ENCODE measurements around the gene SLC25A34. TPM values are rescaled to one million over a fixed set of nuclear protein-coding genes. Genes with fewer than 3 reads are reported as not detected.

The SLC25A34 gene
- total RNA-seq, 2 experiments from 2014 or later: 1.4 to 2.2 TPM

- BruUV-seq (replicated peaks): no TSS peak
Observed at GRCh38 chr1:15727866-15728534, 8.1 kb upstream of the SLC25A34 start.

GRCh38 chr1:15728937-15729657 is 7.0 kb upstream of the SLC25A34 start:
- Histone ChIP-seq H3K27ac (ENCODE audit: low read depth, low read length, poor library complexity, severe bottlenecking) (no peak overlapping the region), H2AFZ (ENCODE audit: low read length) (no peak overlapping the region), H3K79me2 (ENCODE audit: insufficient read depth, low read depth, low read length) (no peaks in the 10 kb centered on the region), H3K36me3 (ENCODE audit: insufficient read depth, low read length) (peaks cover 17% of the 10 kb centered on the region; the same call in 1 of the 2 replicates), H3K9me3 (ENCODE audit: low read length) (no peaks in the 10 kb centered on the region), H4K20me1 (ENCODE audit: insufficient read depth, low read length) (no peaks in the 10 kb centered on the region), H3K4me2 (ENCODE audit: low read length) (no peak overlapping the region), H3K4me3 (ENCODE audit: low read depth, low read length, poor library complexity, severe bottlenecking) (no peak overlapping the region), H3K9me2 (ENCODE audit: insufficient read depth, low read length) (no peaks in the 10 kb centered on the region), H3K4me1 (ENCODE audit: insufficient read depth, low read length, poor library complexity, severe bottlenecking) (no peaks in the 10 kb centered on the region)
- TF ChIP-seq EZH2phosphoT487 (IDR thresholded peaks at IDR 0.05; ENCODE audit: borderline replicate concordance, low read depth, low read length): no peak
- no TSS peak for BruUV-seq (replicated peaks)
- intact Hi-C loops (cut with micrococcal nuclease; ENCODE audit: unreplicated experiment): no loop called here
- CTCF ChIA-PET (ENCODE audit: unreplicated experiment): no interaction called here
- no peak for DNase-seq (ENCODE audit: low spot score)
- POLR2A ChIA-PET: no interaction called here

More at GRCh38 chr1:15727866-15728534, 8.1 kb upstream of the SLC25A34 start:
- Histone ChIP-seq H3K9me2 (ENCODE audit: insufficient read depth, low read length) (no peaks in the 10 kb centered on the region), H4K20me1 (ENCODE audit: insufficient read depth, low read length) (no peaks in the 10 kb centered on the region), H3K79me2 (ENCODE audit: insufficient read depth, low read depth, low read length) (no peaks in the 10 kb centered on the region), H3K4me1 (ENCODE audit: insufficient read depth, low read length, poor library complexity, severe bottlenecking) (no peaks in the 10 kb centered on the region), H3K4me2 (ENCODE audit: low read length) (no peak overlapping the region), H3K9me3 (ENCODE audit: low read length) (no peaks in the 10 kb centered on the region), H3K4me3 (ENCODE audit: low read depth, low read length, poor library complexity, severe bottlenecking) (no peak overlapping the region), H2AFZ (ENCODE audit: low read length) (no peak overlapping the region), H3K27ac (ENCODE audit: low read depth, low read length, poor library complexity, severe bottlenecking) (no peak overlapping the region), H3K36me3 (ENCODE audit: insufficient read depth, low read length) (peaks cover 17% of the 10 kb centered on the region; the same call in 1 of the 2 replicates)
- ChIA-PET CTCF (ENCODE audit: unreplicated experiment) (no interaction called here), POLR2A (interaction anchor here (0.6 kb wide), 1 partner anchor 14 kb away, joined by 3 read pairs; no protein-coding TSS in a partner anchor)
- no peak for TF ChIP-seq CTCF (conservative IDR thresholded peaks at IDR 0.05; ENCODE audit: low read length)
- TF ChIP-seq EZH2phosphoT487 (IDR thresholded peaks at IDR 0.05; ENCODE audit: borderline replicate concordance, low read depth, low read length): no peak
- intact Hi-C loops (cut with micrococcal nuclease; ENCODE audit: unreplicated experiment): no loop called here
- no peak for DNase-seq (ENCODE audit: low spot score)

- intact Hi-C loops (cut with micrococcal nuclease; ENCODE audit: unreplicated experiment): no loop called here
Observed at GRCh38 chr1:15730423-15730822, 5.6 kb upstream of the SLC25A34 start.

More at GRCh38 chr1:15730423-15730822, 5.6 kb upstream of the SLC25A34 start:
- no peak overlapping the region for H2AFZ ChIP-seq (ENCODE audit: low read length)
- H3K9me3 ChIP-seq (ENCODE audit: low read length): no peaks in the 10 kb centered on the region
- BruUV-seq (replicated peaks): no TSS peak
- H3K79me2 ChIP-seq (ENCODE audit: insufficient read depth, low read depth, low read length): no peaks in the 10 kb centered on the region
- TF ChIP-seq CTCF (conservative IDR thresholded peaks at IDR 0.05; ENCODE audit: low read length) (no peak), EZH2phosphoT487 (IDR thresholded peaks at IDR 0.05; ENCODE audit: borderline replicate concordance, low read depth, low read length) (no peak)
- no peaks in the 10 kb centered on the region for H3K9me2 ChIP-seq (ENCODE audit: insufficient read depth, low read length)
- no peak overlapping the region for H3K4me3 ChIP-seq (ENCODE audit: low read depth, low read length, poor library complexity, severe bottlenecking)
- no peak overlapping the region for H3K27ac ChIP-seq (ENCODE audit: low read depth, low read length, poor library complexity, severe bottlenecking)
- CTCF ChIA-PET (ENCODE audit: unreplicated experiment): no interaction called here
- no peak overlapping the region for H3K4me2 ChIP-seq (ENCODE audit: low read length)
- no peak for DNase-seq (ENCODE audit: low spot score)
- no peaks in the 10 kb centered on the region for H3K4me1 ChIP-seq (ENCODE audit: insufficient read depth, low read length, poor library complexity, severe bottlenecking)
- H4K20me1 ChIP-seq (ENCODE audit: insufficient read depth, low read length): no peaks in the 10 kb centered on the region
- H3K36me3 ChIP-seq (ENCODE audit: insufficient read depth, low read length): peaks cover 17% of the 10 kb centered on the region; the same call in 1 of the 2 replicates
- POLR2A ChIA-PET: no interaction called here
